HG03103 (cell line): ENCODE data around the gene ICAM3.

Experiments
- ATAC-seq: cut with Tn5 transposase; IDR thresholded peaks from one replicate; pipeline ENCODE4 v1.9.1; 2021; ENCODE audit warnings: low read depth; ENCODE audit not compliant: unreplicated experiment

Gene ICAM3

DNA sequence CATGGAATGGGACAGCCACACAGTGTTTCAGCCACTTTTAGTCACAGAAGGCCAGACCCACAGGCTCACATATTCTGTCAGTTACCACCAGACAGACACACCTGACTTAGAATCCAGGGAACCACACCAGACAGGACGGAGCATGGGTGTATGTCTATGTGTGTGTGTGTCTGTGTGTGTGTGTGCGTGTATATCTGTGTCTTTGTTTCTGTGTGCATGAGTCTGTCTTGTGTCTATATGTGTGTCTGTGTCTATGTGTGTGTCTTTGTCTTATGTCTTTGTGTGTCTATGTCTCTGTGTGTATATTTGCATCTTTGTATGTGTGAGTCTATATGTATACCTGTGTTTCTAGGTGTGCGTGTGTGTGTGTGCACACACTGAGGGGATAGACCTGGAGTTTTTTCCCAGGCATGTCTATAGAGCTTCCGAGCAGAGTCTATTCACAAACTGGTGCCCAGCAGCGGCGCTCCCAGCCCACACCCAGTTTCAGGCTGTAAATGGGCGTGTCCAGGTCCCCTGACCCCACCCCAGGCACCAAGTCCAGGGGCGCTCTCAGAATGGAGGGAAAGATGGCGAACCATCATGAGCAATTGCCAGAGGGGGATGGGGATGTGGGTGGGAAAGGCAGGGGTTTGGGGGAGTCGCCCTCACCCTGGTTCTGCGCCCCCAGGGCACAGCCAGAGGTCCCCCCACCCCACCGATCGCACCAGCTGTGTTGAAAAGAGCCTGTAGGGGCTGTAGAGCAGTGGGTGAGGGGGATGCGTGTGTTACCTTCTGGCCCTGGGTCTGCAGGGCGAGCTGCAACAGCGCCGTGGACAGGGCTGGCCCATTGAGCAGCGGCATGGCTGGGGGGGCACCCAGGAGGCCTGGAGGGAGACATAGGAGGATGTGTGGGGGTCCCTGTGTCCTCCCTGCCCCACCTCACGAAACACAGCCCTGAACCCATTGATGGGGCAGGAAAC lies 17.3 kb downstream of the ICAM3 start:
- no peak for ATAC-seq

GRCh38 chr19:10321417-10321797 lies 18.0 kb downstream of the ICAM3 start:
- no peak for ATAC-seq

- ATAC-seq: no peak
Observed at GRCh38 chr19:10320602-10321416, 18.6 kb downstream of the ICAM3 start.

DNA sequence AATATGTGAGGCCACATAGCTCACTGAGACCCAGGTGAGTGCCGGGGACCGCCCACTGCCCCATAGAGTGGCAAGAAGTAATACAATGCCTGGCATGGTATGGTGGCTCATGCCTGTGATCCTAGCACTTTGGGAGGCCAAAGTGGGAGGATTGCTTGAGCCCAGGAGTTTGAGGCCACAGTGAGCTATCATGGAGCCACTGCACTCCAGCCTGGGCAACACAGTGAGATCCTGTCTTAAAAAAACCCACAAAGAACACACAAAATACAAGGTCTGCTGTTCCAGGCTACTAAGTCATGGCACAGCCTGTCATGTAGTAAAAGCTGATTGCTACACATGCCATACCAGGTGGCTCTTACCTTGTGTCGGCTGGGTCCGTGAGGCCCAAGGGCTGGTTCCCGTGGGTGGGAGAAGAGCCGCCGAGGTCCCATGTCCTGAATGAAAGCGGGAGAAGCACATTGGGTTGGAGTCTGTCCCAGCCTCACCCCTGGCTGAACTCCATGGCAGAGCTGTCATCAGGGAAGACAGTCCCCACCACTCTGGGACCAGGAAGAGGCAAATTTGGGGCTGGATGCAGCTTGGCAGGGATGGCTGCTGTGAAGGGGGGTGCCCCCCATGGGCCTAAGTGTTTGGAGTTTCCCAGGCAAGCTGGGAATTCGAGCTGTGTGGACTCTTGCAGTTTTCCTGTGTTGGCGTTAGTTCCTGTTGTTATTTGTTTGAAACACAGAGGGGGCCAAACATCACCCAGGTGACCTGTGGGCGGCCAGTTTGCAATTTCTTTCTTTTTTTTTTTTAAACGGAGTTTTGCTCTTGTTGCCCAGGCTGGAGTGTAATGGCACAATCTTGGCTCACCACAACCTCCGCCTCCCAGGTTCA lies 20.4 kb downstream of the ICAM3 start:
- no peak for ATAC-seq

DNA sequence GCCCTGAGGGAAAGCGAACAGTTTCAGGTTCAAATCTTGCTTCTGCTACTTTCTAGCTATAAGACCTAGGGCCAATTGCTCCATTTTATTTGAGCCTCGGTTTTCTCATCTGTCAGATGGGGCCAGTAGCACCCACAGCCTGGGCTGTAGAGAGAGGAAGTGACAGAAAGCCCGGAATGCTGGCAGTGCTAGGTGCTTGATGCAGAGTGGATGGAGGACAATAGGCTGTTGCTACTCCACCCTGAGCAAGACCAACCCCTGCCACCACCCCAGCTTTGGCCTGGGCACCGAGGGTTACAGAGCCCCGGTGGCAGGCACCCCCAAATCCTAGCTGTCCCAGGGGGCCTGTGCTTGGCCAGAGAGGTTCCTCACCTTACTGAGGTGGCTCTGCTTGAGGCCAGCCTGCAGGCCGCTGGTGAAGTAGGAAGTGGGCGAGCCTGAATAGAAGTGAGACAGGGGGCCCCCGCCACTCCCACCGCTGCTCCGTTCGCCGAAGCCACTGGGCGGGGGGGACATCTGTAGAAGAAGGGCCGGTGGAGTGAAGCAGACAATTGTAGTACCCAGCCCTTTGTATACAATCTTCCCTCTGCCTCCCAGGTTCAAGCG lies 21.5 kb downstream of the ICAM3 start:
- ATAC-seq: no peak

GRCh38 chr19:10317045-10317856 lies 22.2 kb downstream of the ICAM3 start:
- no peak for ATAC-seq

GRCh38 chr19:10316229-10317044 lies 23.0 kb downstream of the ICAM3 start:
- ATAC-seq: no peak

DNA sequence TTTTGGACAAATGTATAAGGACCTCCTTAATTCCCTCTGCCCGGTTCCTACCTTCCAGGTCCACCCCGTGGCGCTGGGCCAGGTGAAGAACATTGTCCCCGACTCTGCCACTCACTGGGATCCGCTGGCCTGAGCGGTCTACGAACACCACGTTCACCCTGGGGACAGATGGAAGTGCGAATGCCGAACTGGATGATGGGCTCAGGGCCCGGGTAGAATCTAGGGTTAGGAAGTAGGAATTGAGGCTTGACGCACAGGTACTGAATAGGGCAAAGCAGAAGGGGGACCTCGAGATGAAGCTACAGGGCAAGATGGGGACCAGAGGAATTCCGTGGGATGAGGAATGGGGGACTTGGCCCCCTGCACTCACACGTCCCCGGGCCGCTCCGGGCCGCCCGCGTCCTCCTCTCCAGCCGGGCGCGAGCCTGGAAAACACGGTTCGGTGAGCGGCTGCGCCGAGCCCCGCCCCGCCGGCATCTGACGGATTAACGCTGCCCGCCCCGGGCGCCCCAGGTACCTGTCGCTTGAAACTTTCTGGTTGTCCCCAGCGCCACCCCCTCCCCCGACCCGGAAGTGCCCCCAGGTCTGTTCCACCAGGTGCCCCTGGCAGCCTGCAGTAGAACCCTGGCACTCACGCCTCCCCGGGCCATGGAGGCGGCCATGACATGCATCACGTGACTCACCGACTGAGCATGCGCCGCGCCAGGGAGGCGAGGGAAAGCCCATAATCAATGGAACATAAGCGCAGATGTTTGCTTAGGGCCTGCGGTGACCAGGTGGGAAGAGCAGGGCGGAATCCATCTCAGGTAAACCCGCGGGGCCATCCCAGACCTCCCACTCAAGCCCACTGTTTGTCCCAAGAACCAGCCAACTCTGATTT lies 23.8 kb downstream of the ICAM3 start, which contains the start of gene FDX2:
TSS of gene FDX2 (minus strand) at position 681 of the 880 bp plus-strand sequence. CDS start at position 662, 19 bp downstream.
- no peak for ATAC-seq

DNA sequence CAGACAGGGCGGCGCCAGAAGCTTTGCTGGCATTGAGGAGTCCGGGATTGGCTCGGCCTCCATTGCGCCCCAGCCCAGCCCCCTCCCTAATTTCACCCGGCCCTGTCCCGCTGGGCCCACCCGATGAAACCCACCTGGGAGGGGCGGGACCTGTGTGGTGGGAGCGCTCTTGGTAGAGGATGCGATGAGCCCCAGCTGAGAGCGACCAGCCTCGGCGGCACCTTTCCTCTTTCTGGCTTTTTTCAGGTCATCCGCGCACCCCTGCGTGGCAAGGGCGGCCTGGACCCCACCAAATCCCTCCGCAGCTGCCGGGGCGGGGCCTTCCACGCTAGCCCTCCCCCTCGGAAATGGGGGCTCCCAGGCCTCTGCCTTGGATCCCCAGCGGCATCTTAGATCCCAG lies 30.0 kb downstream of the ICAM3 start, which contains the start of gene ZGLP1:
TSS of gene ZGLP1 (minus strand) at position 393 of the 400 bp plus-strand sequence.
- no peak for ATAC-seq

GRCh38 chr19:10306327-10306726 lies 33.1 kb downstream of the ICAM3 start:
- no peak for ATAC-seq

DNA sequence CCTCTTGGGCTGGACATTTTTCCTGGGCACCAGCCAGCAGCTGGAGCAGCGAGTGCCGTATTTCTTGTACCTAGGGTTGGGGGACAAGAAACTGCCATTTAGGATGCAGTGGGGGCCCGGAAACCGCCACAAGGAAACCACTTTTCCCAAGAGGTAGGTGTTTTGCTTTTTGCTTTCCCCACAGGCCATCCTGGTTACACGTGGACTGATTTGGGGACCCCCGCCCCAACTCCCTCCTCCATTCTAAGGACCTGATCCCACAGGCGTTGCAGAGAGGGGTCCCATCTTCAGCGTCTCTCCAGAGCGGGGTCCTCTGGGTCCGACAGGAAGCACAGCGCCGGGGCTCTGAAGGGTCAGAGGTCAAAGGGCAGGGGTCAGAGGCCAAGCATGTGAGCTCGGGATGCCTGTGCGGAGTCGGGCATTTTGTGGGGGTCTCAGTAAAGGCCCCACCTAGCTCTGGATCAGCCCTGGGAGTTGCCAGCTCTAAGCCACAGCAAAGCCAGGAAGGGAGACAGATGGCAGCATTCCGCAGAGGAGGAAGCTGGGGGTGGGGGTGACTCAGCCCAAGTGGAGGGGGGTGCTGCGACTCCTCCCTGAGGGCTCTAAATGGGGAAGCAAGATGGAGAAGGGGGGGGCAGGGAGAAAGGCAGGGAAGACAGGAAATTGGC lies 34.2 kb downstream of the ICAM3 start:
- no peak for ATAC-seq

- ATAC-seq: no peak
Observed at GRCh38 chr19:10299545-10300458, 39.6 kb downstream of the ICAM3 start.

GRCh38 chr19:10295847-10296591 lies 43.4 kb downstream of the ICAM3 start:
- no peak for ATAC-seq

- no peak for ATAC-seq
Observed at GRCh38 chr19:10295305-10295846, 44.0 kb downstream of the ICAM3 start.

DNA sequence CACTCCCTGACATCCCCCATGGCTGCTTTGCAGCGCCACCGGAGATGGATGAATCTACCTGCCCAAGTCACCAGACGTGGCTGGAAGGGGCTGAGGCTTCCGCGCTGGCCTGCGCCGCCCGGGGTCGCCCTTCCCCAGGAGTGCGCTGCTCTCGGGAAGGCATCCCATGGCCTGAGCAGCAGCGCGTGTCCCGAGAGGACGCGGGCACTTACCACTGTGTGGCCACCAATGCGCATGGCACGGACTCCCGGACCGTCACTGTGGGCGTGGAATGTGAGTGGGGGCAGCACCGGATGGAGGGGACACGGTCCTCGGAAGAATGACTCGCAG lies 45.1 kb downstream of the ICAM3 start:
- ATAC-seq: no peak
